Hematopoietic multipotent progenitor cell treated with erythropoietin and hydrocortisone succinate and interleukin-3 and kit ligand, for 6 days (in vitro differentiated cells): ENCODE results near the gene PPP4R1.
A peak's percentile ranks its signal among the peaks of the same experiment; 100 is the strongest.
"Not testable (repeated sequence)": the region's sequence is repeated elsewhere in the genome, so short reads cannot be mapped to it uniquely, and the experiment has no call there.

Experiments used
- DNase-seq: peaks from one replicate; pipeline ENCODE4 v3.0.0-alpha.2; 2015

PPP4R1 gene

GRCh38 chr18:9614401-9615279 lies at the start of gene PPP4R1:
PPP4R1 (minus strand) TSS chr18:9614559; CDS start chr18:9614484, 75 bp downstream.
- DNase-seq = peak; percentile 78

- DNase-seq = no peak
Measured at GRCh38 chr18:9663377-9663776, 49.0 kb upstream of the PPP4R1 start.

GRCh38 chr18:9661564-9661963 lies 47.2 kb upstream of the PPP4R1 start:
- DNase-seq = peak; percentile 7

- DNase-seq = no peak
Measured at GRCh38 chr18:9659499-9660375, 45.4 kb upstream of the PPP4R1 start.

GRCh38 chr18:9658087-9658641 lies 43.8 kb upstream of the PPP4R1 start:
- DNase-seq = no peak

- DNase-seq = no peak
Measured at GRCh38 chr18:9655232-9655767, 40.9 kb upstream of the PPP4R1 start.

GRCh38 chr18:9653390-9653789 lies 39.0 kb upstream of the PPP4R1 start:
- no peak for DNase-seq

- DNase-seq = no peak
Measured at GRCh38 chr18:9649164-9649540, 34.8 kb upstream of the PPP4R1 start.

GRCh38 chr18:9648431-9649163 lies 34.2 kb upstream of the PPP4R1 start:
- DNase-seq = no peak

GRCh38 chr18:9647496-9648323 lies 33.4 kb upstream of the PPP4R1 start:
- peak; percentile 6 for DNase-seq

- DNase-seq = no peak
Measured at GRCh38 chr18:9643549-9643948, 29.2 kb upstream of the PPP4R1 start.

- no peak for DNase-seq
Measured at GRCh38 chr18:9642799-9643462, 28.6 kb upstream of the PPP4R1 start.

- not testable (repeated sequence) for DNase-seq
Measured at GRCh38 chr18:9641081-9641480, 26.7 kb upstream of the PPP4R1 start.

GRCh38 chr18:9638886-9639285 lies 24.5 kb upstream of the PPP4R1 start:
- no peak for DNase-seq

- no peak for DNase-seq
Measured at GRCh38 chr18:9637036-9637767, 22.8 kb upstream of the PPP4R1 start.

GRCh38 chr18:9634856-9635255 lies 20.5 kb upstream of the PPP4R1 start:
- DNase-seq = no peak

GRCh38 chr18:9631814-9632496 lies 17.6 kb upstream of the PPP4R1 start:
- DNase-seq = no peak

- no peak for DNase-seq
Measured at GRCh38 chr18:9630444-9630843, 16.1 kb upstream of the PPP4R1 start.

- DNase-seq = peak; percentile 39
Measured at GRCh38 chr18:9629709-9630108, 15.3 kb upstream of the PPP4R1 start.

GRCh38 chr18:9628984-9629383 lies 14.6 kb upstream of the PPP4R1 start:
- no peak for DNase-seq
